ENCODE data around the gene GRIK3.

GRIK3 gene

GRCh38 chr1:36846357-36846756 is 188.0 kb downstream of the GRIK3 start:
- no peak for DNase-seq

GRCh38 chr1:36845802-36846201 is 188.5 kb downstream of the GRIK3 start:
- DNase-seq = no peak

GRCh38 chr1:36844917-36845316 is 189.4 kb downstream of the GRIK3 start:
- no peak for DNase-seq

GRCh38 chr1:36843906-36844610 is 190.3 kb downstream of the GRIK3 start:
- no peak for DNase-seq

GRCh38 chr1:36843027-36843426 is 191.3 kb downstream of the GRIK3 start:
- DNase-seq = no peak

GRCh38 chr1:36842448-36842847 is 191.9 kb downstream of the GRIK3 start:
- no peak for DNase-seq

GRCh38 chr1:36839485-36839884 is 194.8 kb downstream of the GRIK3 start:
- DNase-seq = no peak

GRCh38 chr1:36838888-36839287 is 195.4 kb downstream of the GRIK3 start:
- DNase-seq = no peak

GRCh38 chr1:36836916-36837315 is 197.4 kb downstream of the GRIK3 start:
- DNase-seq = no peak

- no peak for DNase-seq
These were observed 198.0 kb downstream of the GRIK3 start for GRCh38 chr1:36836196-36836883.

GRCh38 chr1:36835696-36836095 is 198.6 kb downstream of the GRIK3 start:
- DNase-seq = no peak

- DNase-seq = no peak
These were observed 199.2 kb downstream of the GRIK3 start for GRCh38 chr1:36835017-36835695.

GRCh38 chr1:36834586-36834985 is 199.7 kb downstream of the GRIK3 start:
- DNase-seq = no peak

GRCh38 chr1:36831186-36831810 is 203.0 kb downstream of the GRIK3 start:
- DNase-seq = no peak

GRCh38 chr1:36829961-36830360 is 204.4 kb downstream of the GRIK3 start:
- DNase-seq = no peak

- DNase-seq = no peak
These were observed 205.2 kb downstream of the GRIK3 start for GRCh38 chr1:36829066-36829465.

- DNase-seq = no peak
These were observed 209.1 kb downstream of the GRIK3 start for GRCh38 chr1:36825226-36825625.

GRCh38 chr1:36824390-36824861 is 209.9 kb downstream of the GRIK3 start:
- no peak for DNase-seq

GRCh38 chr1:36822648-36823047 is 211.7 kb downstream of the GRIK3 start:
- no peak for DNase-seq

GRCh38 chr1:36821386-36821785 is 212.9 kb downstream of the GRIK3 start:
- DNase-seq = no peak

GRCh38 chr1:36818771-36819170 is 215.5 kb downstream of the GRIK3 start:
- no peak for DNase-seq

- DNase-seq = no peak
These were observed 218.0 kb downstream of the GRIK3 start for GRCh38 chr1:36816348-36816747.

- DNase-seq = no peak
These were observed 219.5 kb downstream of the GRIK3 start for GRCh38 chr1:36814774-36815173.

Data from CD4-positive, alpha-beta T cell treated with Interferon alpha-2 for 1 hour (primary cell).